Thoracic aorta (tissue), 2 donors: ENCODE measurements around the gene ATP8B1. TPM values are rescaled to one million over a fixed set of nuclear protein-coding genes. Genes with fewer than 3 reads are reported as not detected.
A peak's percentile ranks its signal among the peaks of the same experiment; 100 is the strongest.

Experiments
- ATAC-seq: fragments of 150-250 bp; one replicate; pipeline ENCODE4 v1.8.0; 2017; ENCODE audit warnings: low read depth; ENCODE audit not compliant: insufficient number of reproducible peaks, low FRiP score
- DNase-seq: peaks from one replicate; pipeline ENCODE4 v3.0.0-alpha.2; 2020; ENCODE audit warnings: low spot score
- H3K27ac ChIP-seq, 2 donors: fragments of 200-600 bp; sonication (generic); 1 replicate in 1 of 2; 2 replicates in 1 of 2; pipeline ENCODE4 v1.5.1; 2016; ENCODE audit warnings: mild to moderate bottlenecking in 2 of 2, moderate library complexity in 2 of 2
- H3K27me3 ChIP-seq: fragments of 200-600 bp; sonication (generic); replicated peaks from 2 replicates; pipeline ENCODE4 v1.6.0; 2016; ENCODE audit warnings: mild to moderate bottlenecking; ENCODE audit not compliant: insufficient read depth
- H3K36me3 ChIP-seq: fragments of 200-600 bp; sonication (generic); one replicate; pipeline ENCODE4 v1.5.1; 2016
- H3K4me1 ChIP-seq, 2 donors: fragments of 200-600 bp; sonication (generic); 1 replicate in 1 of 2; 2 replicates in 1 of 2; pipeline versions ENCODE4 v1.5.1 to v1.6.0; 2016; ENCODE audit warnings: low read depth in 2 of 2, mild to moderate bottlenecking in 1 of 2; ENCODE audit not compliant: control insufficient read depth in 1 of 2
- H3K4me3 ChIP-seq: fragments of 200-600 bp; sonication (generic); 2 replicates; pipeline ENCODE4 v1.5.1; 2016; ENCODE audit warnings: mild to moderate bottlenecking
- H3K9me3 ChIP-seq: fragments of 200-600 bp; sonication (generic); 2 replicates; pipeline ENCODE4 v1.5.1; 2016
- CTCF ChIP-seq: fragments of 200-600 bp; sonication (generic); IDR thresholded peaks from one replicate; pipeline ENCODE4 v1.5.1; 2019; ENCODE audit warnings: antibody characterized with exemption
- total RNA-seq, 2 donors: library from RNA; depleted of rRNA; stranded (reverse); fragments of >200 nt; gene quantifications; one replicate each; pipeline versions ENCODE4 v1.1.0 to v1.2.3, GENCODE V29; 2016

ATP8B1 gene
- total RNA-seq, 2 donors from 2014 or later, result 68.7 to 111 TPM

- ATAC-seq, result no peak
- no peak overlapping the region for H3K4me3 ChIP-seq
- H3K27me3 ChIP-seq, result no peaks in the 10 kb centered on the region
- no peak for TF ChIP-seq CTCF
- H3K36me3 ChIP-seq, result no peaks in the 10 kb centered on the region
- no peaks in the 10 kb centered on the region for H3K9me3 ChIP-seq
- no peak for DNase-seq
- H3K27ac ChIP-seq, result peak overlapping the region; percentile 78 to 82
- H3K4me1 ChIP-seq, result peaks cover 33 to 84% of the 10 kb centered on the region in 2 donors
These were observed 35.7 kb downstream of the ATP8B1 start for GRCh38 chr18:57767259-57768050.

- Histone ChIP-seq H3K9me3 (no peaks in the 10 kb centered on the region), H3K36me3 (peaks cover 7% of the 10 kb centered on the region), H3K27me3 (no peaks in the 10 kb centered on the region), H3K27ac (no peak overlapping the region), H3K4me3 (no peak overlapping the region), H3K4me1 (peaks cover 26 to 64% of the 10 kb centered on the region in 2 donors)
- DNase-seq (no peak), ATAC-seq (no peak)
- no peak for TF ChIP-seq CTCF
These were observed 38.1 kb downstream of the ATP8B1 start for GRCh38 chr18:57764995-57765394.

GRCh38 chr18:57764087-57764486, 39.0 kb downstream of the ATP8B1 start:
- Histone ChIP-seq H3K36me3 (peaks cover 11% of the 10 kb centered on the region), H3K27me3 (no peaks in the 10 kb centered on the region), H3K4me1 (peaks cover 19 to 57% of the 10 kb centered on the region in 2 donors), H3K27ac (no peak overlapping the region), H3K4me3 (no peak overlapping the region), H3K9me3 (no peaks in the 10 kb centered on the region)
- ATAC-seq (no peak), DNase-seq (no peak)
- no peak for TF ChIP-seq CTCF

- Histone ChIP-seq H3K9me3 (no peaks in the 10 kb centered on the region), H3K4me3 (no peak overlapping the region), H3K36me3 (peaks cover 11% of the 10 kb centered on the region), H3K4me1 (peaks cover 12 to 43% of the 10 kb centered on the region in 2 donors), H3K27me3 (no peaks in the 10 kb centered on the region), H3K27ac (no peak overlapping the region)
- ATAC-seq, result no peak
- DNase-seq, result no peak
- no peak for TF ChIP-seq CTCF
These were observed 40.4 kb downstream of the ATP8B1 start for GRCh38 chr18:57762686-57763085.

- DNase-seq (no peak), ATAC-seq (no peak)
- Histone ChIP-seq H3K27me3 (no peaks in the 10 kb centered on the region), H3K27ac (no peak overlapping the region), H3K4me3 (no peak overlapping the region), H3K9me3 (no peaks in the 10 kb centered on the region), H3K4me1 (peaks cover 0 to 32% of the 10 kb centered on the region in 2 donors), H3K36me3 (peaks cover 14% of the 10 kb centered on the region)
- TF ChIP-seq CTCF, result no peak
These were observed 43.5 kb downstream of the ATP8B1 start for GRCh38 chr18:57759650-57760049.
